ENCODE results near the gene GUCY2F.

Gene GUCY2F

GRCh38 chrX:109345856-109346255 is 136.0 kb downstream of the GUCY2F start:
- H3K36me3 ChIP-seq (ENCODE audit: insufficient read depth, low read length), result no peaks in the 10 kb centered on the region
- no peak for DNase-seq (ENCODE audit: low read depth, low spot score)
- H3K9me3 ChIP-seq (ENCODE audit: low read depth, low read length), result no peaks in the 10 kb centered on the region
- no peak overlapping the region for H3K27ac ChIP-seq
- no peak for TF ChIP-seq FOXP2 (optimal IDR thresholded peaks at IDR 0.05; ENCODE audit: control extremely low read depth, extremely low read length, insufficient read depth)
- no peak for TF ChIP-seq EZH2 (IDR thresholded peaks at IDR 0.05)
- TF ChIP-seq POLR2AphosphoS5 (IDR thresholded peaks at IDR 0.05; ENCODE audit: borderline replicate concordance, low read depth, low read length), result no peak
- no peak overlapping the region for H3K9ac ChIP-seq (ENCODE audit: insufficient read length)
- H3K4me3 ChIP-seq, result no peak overlapping the region

GRCh38 chrX:109344678-109345077 is 137.2 kb downstream of the GUCY2F start:
- no peak overlapping the region for H3K27ac ChIP-seq
- TF ChIP-seq FOXP2 (optimal IDR thresholded peaks at IDR 0.05; ENCODE audit: control extremely low read depth, extremely low read length, insufficient read depth), result no peak
- TF ChIP-seq POLR2AphosphoS5 (IDR thresholded peaks at IDR 0.05; ENCODE audit: borderline replicate concordance, low read depth, low read length), result no peak
- no peak for TF ChIP-seq EZH2 (IDR thresholded peaks at IDR 0.05)
- no peak for DNase-seq (ENCODE audit: low read depth, low spot score)

GRCh38 chrX:109344101-109344500 is 137.8 kb downstream of the GUCY2F start:
- DNase-seq (ENCODE audit: low read depth, low spot score), result no peak
- TF ChIP-seq POLR2AphosphoS5 (IDR thresholded peaks at IDR 0.05; ENCODE audit: borderline replicate concordance, low read depth, low read length) (no peak), EZH2 (IDR thresholded peaks at IDR 0.05) (no peak), FOXP2 (optimal IDR thresholded peaks at IDR 0.05; ENCODE audit: control extremely low read depth, extremely low read length, insufficient read depth) (no peak)
- no peaks in the 10 kb centered on the region for H3K36me3 ChIP-seq (ENCODE audit: insufficient read depth, low read length)
- H3K27ac ChIP-seq, result no peak overlapping the region
- no peaks in the 10 kb centered on the region for H3K9me3 ChIP-seq (ENCODE audit: low read depth, low read length)
- no peak overlapping the region for H3K4me3 ChIP-seq
- no peak overlapping the region for H3K9ac ChIP-seq (ENCODE audit: insufficient read length)

More at GRCh38 chrX:109344678-109345077, 137.2 kb downstream of the GUCY2F start:
- Histone ChIP-seq H3K9ac (ENCODE audit: insufficient read length) (no peak overlapping the region), H3K9me3 (ENCODE audit: low read depth, low read length) (no peaks in the 10 kb centered on the region), H3K4me3 (no peak overlapping the region), H3K36me3 (ENCODE audit: insufficient read depth, low read length) (no peaks in the 10 kb centered on the region)

GRCh38 chrX:109343671-109344070 is 138.2 kb downstream of the GUCY2F start:
- TF ChIP-seq POLR2AphosphoS5 (IDR thresholded peaks at IDR 0.05; ENCODE audit: borderline replicate concordance, low read depth, low read length), result no peak
- no peak for DNase-seq (ENCODE audit: low read depth, low spot score)
- no peak overlapping the region for H3K9ac ChIP-seq (ENCODE audit: insufficient read length)

GRCh38 chrX:109336141-109336540 is 145.7 kb downstream of the GUCY2F start:
- no peaks in the 10 kb centered on the region for H3K36me3 ChIP-seq (ENCODE audit: insufficient read depth, low read length)
- no peaks in the 10 kb centered on the region for H3K9me3 ChIP-seq (ENCODE audit: low read depth, low read length)
- DNase-seq (ENCODE audit: low read depth, low spot score), result no peak
- H3K9ac ChIP-seq (ENCODE audit: insufficient read length), result no peak overlapping the region
- H3K27ac ChIP-seq, result no peak overlapping the region
- H3K4me3 ChIP-seq, result no peak overlapping the region
- no peak for TF ChIP-seq POLR2AphosphoS5 (IDR thresholded peaks at IDR 0.05; ENCODE audit: borderline replicate concordance, low read depth, low read length)
- TF ChIP-seq EZH2 (IDR thresholded peaks at IDR 0.05), result no peak
- no peak for TF ChIP-seq FOXP2 (optimal IDR thresholded peaks at IDR 0.05; ENCODE audit: control extremely low read depth, extremely low read length, insufficient read depth)

More at GRCh38 chrX:109343671-109344070, 138.2 kb downstream of the GUCY2F start:
- Histone ChIP-seq H3K4me3 (no peak overlapping the region), H3K9me3 (ENCODE audit: low read depth, low read length) (no peaks in the 10 kb centered on the region), H3K27ac (no peak overlapping the region), H3K36me3 (ENCODE audit: insufficient read depth, low read length) (no peaks in the 10 kb centered on the region)

- Histone ChIP-seq H3K4me3 (no peak overlapping the region), H3K27ac (no peak overlapping the region), H3K9me3 (ENCODE audit: low read depth, low read length) (no peaks in the 10 kb centered on the region), H3K36me3 (ENCODE audit: insufficient read depth, low read length) (no peaks in the 10 kb centered on the region), H3K9ac (ENCODE audit: insufficient read length) (no peak overlapping the region)
- DNase-seq (ENCODE audit: low read depth, low spot score), result no peak
- TF ChIP-seq EZH2 (IDR thresholded peaks at IDR 0.05) (no peak), POLR2AphosphoS5 (IDR thresholded peaks at IDR 0.05; ENCODE audit: borderline replicate concordance, low read depth, low read length) (no peak), FOXP2 (optimal IDR thresholded peaks at IDR 0.05; ENCODE audit: control extremely low read depth, extremely low read length, insufficient read depth) (no peak)
These were observed 154.6 kb downstream of the GUCY2F start for GRCh38 chrX:109327251-109327650.

Measured in SK-N-MC (cell line).